K562 (cell line): Measurements from ENCODE around the gene NEMP1. TPM values are rescaled to one million over a fixed set of nuclear protein-coding genes. Genes with fewer than 3 reads are reported as not detected.

Source experiments
- CREBBP ChIP-seq: IDR thresholded peaks from one replicate; pipeline ENCODE4 v1.6.1; 2012; ENCODE audit warnings: low read depth, mild to moderate bottlenecking, control low read depth, inconsistent platforms, low read length
- DIDO1 ChIP-seq: fragments of 450-650 bp; IDR thresholded peaks from 2 replicates; pipeline ENCODE4 v1.6.1; 2016; ENCODE audit warnings: low read depth, missing biosample characterization, missing genetic modification characterization
- EP400 ChIP-seq: fragments of 450-650 bp; IDR thresholded peaks from 2 replicates; pipeline ENCODE4 v1.6.1; 2017; ENCODE audit warnings: antibody characterized with exemption, mild to moderate bottlenecking, moderate library complexity
- ETV1 ChIP-seq: fragments of 450-650 bp; conservative IDR thresholded peaks from 2 replicates; pipeline ENCODE4 v1.6.1; 2016; ENCODE audit warnings: missing genetic modification characterization, control low read depth, low read depth, missing compliant biosample characterization
- GABPA ChIP-seq: fragments of 200-800 bp; sonication (Bioruptor generic); conservative IDR thresholded peaks from 2 replicates; pipeline ENCODE4 v1.6.1; 2016; ENCODE audit warnings: low read depth, missing genetic modification characterization, missing compliant biosample characterization
- GABPB1 ChIP-seq: sonication (generic); formaldehyde crosslinking; IDR thresholded peaks from 2 replicates; pipeline ENCODE4 v1.8.0; 2022; ENCODE audit warnings: mild to moderate bottlenecking, missing genetic modification reagents
- NEUROD1 ChIP-seq: fragments of 150-350 bp; IDR thresholded peaks from 2 replicates; pipeline ENCODE4 v1.6.1; 2014; ENCODE audit warnings: borderline replicate concordance, low read length, low read depth; ENCODE audit not compliant: partially characterized antibody
- PHF8 ChIP-seq: fragments of 200-600 bp; sonication (generic); IDR thresholded peaks from 2 replicates; pipeline ENCODE4 v1.6.1; 2012; ENCODE audit warnings: mixed run types, mild to moderate bottlenecking, inconsistent platforms, low read length, moderate library complexity, borderline replicate concordance
- RB1 ChIP-seq: fragments of 450-650 bp; IDR thresholded peaks from 2 replicates; pipeline ENCODE4 v1.6.1; 2017; ENCODE audit warnings: low read depth, mild to moderate bottlenecking
- RCOR1 ChIP-seq, 2 experiments: IDR thresholded peaks; 2 replicates each; pipeline ENCODE4 v1.6.1; 2012; ENCODE audit warnings: low read depth in 2 of 2, low read length in 2 of 2, borderline replicate concordance in 1 of 2, improper control_type of control experiment in 1 of 2
- SMC3 ChIP-seq: conservative IDR thresholded peaks from 2 replicates; pipeline ENCODE4 v1.6.1; 2011; ENCODE audit warnings: low read depth, low read length, improper control_type of control experiment; ENCODE audit not compliant: insufficient read depth
- ZNF165 ChIP-seq: fragments of 250-450 bp; sonication (Bioruptor Pico); IDR thresholded peaks from 2 replicates; pipeline ENCODE4 v1.4.0; 2020; ENCODE audit warnings: borderline replicate concordance
- polyA plus RNA-seq, 8 experiments: library from polyadenylated mRNA; depleted of rRNA in 4 of 8; stranded (reverse) in 5 of 8; unstranded in 3 of 8; fragments of >200 nt; fragmentation: Nextera tagmentation in 2 of 8; fragmentation: Illumina TruSeq in 1 of 8; extraction: Ambion mirVana in 2 of 8; extraction: Trizol in 1 of 8; gene quantifications; 2 replicates each; pipeline versions ENCODE4 v1.2.1 to v1.2.3, GENCODE V29; 2011 to 2014; ENCODE audit warnings: inconsistent platforms in 1 of 8, missing spikeins in 1 of 8
- total RNA-seq, 7 experiments: library from RNA; depleted of rRNA in 6 of 7; stranded (reverse); fragments of >200 nt in 6 of 7; fragmentation: Illumina TruSeq in 2 of 7; extraction: Trizol in 2 of 7; gene quantifications; 2 replicates each; pipeline versions ENCODE4 v1.2.1 to v1.2.3, GENCODE V29; 2011 to 2021; ENCODE audit warnings: low replicate concordance in 1 of 7
- TF ChIP-seq, protein P1 (sequence below), 2 experiments: IDR thresholded peaks; 2 replicates each; pipeline ENCODE4 v1.6.1; 2012; ENCODE audit warnings: improper control_type of control experiment in 2 of 2, low read depth in 2 of 2, low read length in 2 of 2, borderline replicate concordance in 1 of 2
- TF ChIP-seq, protein P2 (sequence below), 2 experiments: fragments of 450-650 bp; formaldehyde crosslinking in 1 of 2; IDR thresholded peaks; 2 replicates each; pipeline versions ENCODE4 v1.4.0 to v1.6.1; 2014 to 2020; ENCODE audit warnings: mild to moderate bottlenecking in 2 of 2, borderline replicate concordance in 1 of 2, low read depth in 1 of 2

Gene NEMP1
- total and polyA plus RNA-seq, 9 of the 15 experiments (the other 6 are each of a cell fraction or from before 2014, with no cell fraction given): 9.5 to 82.2 (median 41.2) TPM

DNA sequence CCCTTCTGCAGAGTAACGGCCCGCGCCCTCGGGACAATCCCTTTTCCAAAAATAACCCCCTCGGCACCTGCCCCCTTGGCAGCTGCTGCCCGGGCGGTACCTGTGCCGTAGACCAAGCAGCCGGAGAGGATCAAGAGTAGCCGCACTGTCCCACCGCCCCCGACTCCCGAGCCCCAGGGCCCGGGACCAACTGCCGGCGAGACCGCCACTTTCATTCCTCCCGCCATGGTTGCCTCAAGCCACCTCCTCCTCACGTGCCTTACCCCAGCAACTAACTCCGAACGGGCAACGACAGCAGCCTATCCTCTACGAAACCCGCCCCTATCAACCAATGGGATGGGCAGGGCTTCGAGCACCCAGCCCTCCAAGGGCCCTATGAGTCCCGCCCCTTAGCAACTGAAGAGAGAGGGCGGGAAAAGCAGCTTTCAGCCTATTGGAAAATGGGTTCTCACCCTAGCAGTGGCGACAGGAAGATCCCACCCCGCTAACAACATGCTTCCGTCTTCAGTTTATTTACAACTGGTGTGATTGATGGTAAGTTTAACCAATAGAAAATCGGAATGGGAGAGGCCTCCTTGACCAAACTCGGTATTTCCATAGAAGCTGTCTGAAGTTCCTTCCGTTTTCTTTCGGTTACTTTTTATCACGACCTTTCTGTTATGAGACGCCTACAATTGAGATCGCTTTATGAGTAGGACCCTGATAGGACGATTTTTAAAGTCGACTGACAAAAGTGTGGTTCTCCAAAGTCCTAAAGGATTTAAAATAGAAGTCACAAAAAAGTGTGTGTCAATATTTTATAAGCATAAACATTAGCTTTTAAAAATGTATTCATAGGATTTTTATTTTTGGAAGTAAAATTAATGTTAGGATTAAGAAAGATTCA, at the start of gene NEMP1 (continued):
- TF ChIP-seq EP400 (peak; percentile 89), SMC3 (0 out of 2 replicates have a peak, but pooled peaks have one; percentile 5), RCOR1 (IDR thresholded peaks at IDR 0.05; ENCODE audit: borderline replicate concordance in 1 of 2, low read depth in 2 of 2, low read length in 2 of 2) (0 out of 4 replicates have a peak, but pooled peaks of 1 of the 2 experiments have one; percentile 21), GABPA (peak; percentile 97), ZNF165 (no peak), ETV1 (peak; percentile 63), DIDO1 (tag) (0 out of 2 replicates have a peak, but pooled peaks have one; percentile 49), RB1 (peak; percentile 88; the same call in 1 of the 2 replicates), PHF8 (peak; percentile 82; the same call in 1 of the 2 replicates), GABPB1 (CRISPR knock-in tag) (peak; percentile 79), NEUROD1 (peak; percentile 96), CREBBP (no peak)
- TF ChIP-seq, protein P1, sequence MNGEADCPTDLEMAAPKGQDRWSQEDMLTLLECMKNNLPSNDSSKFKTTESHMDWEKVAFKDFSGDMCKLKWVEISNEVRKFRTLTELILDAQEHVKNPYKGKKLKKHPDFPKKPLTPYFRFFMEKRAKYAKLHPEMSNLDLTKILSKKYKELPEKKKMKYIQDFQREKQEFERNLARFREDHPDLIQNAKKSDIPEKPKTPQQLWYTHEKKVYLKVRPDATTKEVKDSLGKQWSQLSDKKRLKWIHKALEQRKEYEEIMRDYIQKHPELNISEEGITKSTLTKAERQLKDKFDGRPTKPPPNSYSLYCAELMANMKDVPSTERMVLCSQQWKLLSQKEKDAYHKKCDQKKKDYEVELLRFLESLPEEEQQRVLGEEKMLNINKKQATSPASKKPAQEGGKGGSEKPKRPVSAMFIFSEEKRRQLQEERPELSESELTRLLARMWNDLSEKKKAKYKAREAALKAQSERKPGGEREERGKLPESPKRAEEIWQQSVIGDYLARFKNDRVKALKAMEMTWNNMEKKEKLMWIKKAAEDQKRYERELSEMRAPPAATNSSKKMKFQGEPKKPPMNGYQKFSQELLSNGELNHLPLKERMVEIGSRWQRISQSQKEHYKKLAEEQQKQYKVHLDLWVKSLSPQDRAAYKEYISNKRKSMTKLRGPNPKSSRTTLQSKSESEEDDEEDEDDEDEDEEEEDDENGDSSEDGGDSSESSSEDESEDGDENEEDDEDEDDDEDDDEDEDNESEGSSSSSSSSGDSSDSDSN (IDR thresholded peaks at IDR 0.05; ENCODE audit: borderline replicate concordance in 1 of 2, low read depth in 2 of 2, low read length in 2 of 2): no peak
- TF ChIP-seq, protein P2, sequence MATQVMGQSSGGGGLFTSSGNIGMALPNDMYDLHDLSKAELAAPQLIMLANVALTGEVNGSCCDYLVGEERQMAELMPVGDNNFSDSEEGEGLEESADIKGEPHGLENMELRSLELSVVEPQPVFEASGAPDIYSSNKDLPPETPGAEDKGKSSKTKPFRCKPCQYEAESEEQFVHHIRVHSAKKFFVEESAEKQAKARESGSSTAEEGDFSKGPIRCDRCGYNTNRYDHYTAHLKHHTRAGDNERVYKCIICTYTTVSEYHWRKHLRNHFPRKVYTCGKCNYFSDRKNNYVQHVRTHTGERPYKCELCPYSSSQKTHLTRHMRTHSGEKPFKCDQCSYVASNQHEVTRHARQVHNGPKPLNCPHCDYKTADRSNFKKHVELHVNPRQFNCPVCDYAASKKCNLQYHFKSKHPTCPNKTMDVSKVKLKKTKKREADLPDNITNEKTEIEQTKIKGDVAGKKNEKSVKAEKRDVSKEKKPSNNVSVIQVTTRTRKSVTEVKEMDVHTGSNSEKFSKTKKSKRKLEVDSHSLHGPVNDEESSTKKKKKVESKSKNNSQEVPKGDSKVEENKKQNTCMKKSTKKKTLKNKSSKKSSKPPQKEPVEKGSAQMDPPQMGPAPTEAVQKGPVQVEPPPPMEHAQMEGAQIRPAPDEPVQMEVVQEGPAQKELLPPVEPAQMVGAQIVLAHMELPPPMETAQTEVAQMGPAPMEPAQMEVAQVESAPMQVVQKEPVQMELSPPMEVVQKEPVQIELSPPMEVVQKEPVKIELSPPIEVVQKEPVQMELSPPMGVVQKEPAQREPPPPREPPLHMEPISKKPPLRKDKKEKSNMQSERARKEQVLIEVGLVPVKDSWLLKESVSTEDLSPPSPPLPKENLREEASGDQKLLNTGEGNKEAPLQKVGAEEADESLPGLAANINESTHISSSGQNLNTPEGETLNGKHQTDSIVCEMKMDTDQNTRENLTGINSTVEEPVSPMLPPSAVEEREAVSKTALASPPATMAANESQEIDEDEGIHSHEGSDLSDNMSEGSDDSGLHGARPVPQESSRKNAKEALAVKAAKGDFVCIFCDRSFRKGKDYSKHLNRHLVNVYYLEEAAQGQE (IDR thresholded peaks at IDR 0.05; ENCODE audit: borderline replicate concordance): peak; percentile 10; the same call in 1 of the 2 replicates
- TF ChIP-seq, protein P2 (CRISPR knock-in tag; IDR thresholded peaks at IDR 0.05; ENCODE audit: low read depth): no peak
